ENCODE data around the gene PIP4K2B.

Gene PIP4K2B

DNA sequence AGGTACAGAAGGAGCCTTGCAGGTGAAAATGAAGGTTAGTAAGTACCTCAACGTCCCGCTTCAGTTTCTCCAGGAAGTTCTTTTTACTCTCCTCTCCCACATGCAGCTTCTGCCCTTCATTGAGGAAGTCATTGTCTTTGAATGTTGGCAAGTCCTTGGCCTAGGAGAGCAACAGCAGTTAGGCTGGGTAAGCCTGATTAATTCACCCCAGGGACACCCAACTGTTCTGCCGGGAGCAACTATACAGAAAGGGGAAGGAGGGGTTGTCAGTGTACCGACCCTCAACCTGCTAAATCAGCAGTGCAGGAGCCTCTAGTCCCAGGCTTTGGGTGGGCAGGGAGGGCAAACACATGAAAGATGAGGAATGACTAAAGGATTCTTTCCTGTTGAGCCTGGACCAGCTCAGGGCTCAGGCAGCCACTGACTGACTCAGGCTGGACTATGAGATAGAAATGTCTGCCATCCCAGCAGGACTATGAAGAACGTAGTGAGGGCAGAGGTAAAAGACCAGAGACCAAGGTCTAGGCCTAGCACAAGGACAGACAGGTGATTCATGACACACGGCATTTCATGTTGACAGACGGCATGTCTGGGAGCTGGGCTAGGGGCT, 21.6 kb downstream of the PIP4K2B start:
- no peak for DNase-seq

DNA sequence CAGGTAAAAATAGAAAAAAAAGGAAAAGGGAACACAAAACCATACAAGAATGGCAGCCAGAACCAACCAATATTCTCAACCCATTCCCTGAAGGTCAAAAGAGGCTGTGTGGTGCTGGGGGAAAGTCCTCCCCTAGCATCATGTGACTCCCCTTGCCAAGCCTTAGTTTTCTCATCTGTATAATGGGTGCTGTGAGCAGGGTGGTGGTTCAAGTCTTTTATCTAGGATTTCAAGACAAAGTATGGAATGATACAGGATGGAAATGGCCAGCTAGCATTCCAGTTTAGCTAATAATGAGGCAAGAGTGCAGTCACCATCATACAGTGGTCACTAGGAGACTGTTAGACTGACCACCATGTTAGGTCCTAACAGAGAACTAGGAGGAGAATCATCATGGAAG, 26.1 kb downstream of the PIP4K2B start:
- no peak for DNase-seq

DNA sequence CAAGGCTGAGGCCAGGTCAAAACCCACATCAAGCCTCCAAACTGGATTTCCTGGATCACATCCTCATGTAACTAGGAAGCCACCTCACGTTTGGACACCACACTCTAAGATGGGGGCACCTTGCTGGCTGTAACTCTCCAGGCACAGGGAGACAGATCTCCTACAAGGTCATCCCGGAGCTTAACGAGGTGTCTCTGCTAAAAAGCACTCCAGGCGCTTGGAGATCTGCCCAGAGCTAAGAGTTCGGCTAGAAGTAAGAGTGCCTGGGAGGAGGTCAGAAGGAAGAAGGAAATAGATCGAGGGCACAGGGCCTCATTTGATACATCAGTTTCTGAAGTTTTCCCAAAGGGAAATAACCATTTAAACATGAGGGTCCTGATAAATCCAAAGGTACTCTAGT, 30.9 kb downstream of the PIP4K2B start:
- no peak for DNase-seq

DNA sequence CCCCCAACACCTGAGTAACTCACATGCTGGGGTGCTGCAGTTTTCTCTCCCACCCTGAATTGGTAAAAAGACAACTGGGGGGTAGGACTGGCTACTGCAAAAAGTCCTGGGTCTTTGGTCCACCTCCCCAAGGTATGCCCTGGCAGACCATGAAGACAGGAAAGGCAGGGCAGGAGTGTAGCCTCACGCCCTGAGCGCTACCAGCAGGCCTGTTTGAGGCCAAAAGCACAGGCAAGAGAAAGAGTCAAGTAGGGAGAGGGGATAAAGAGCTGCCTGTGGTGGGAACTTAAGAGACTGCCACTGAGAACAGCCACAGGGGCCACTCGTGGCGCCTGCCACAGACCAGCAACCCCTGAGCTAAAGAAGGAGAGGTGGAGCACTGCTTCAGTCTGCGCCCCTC, 33.0 kb downstream of the PIP4K2B start:
- no peak for DNase-seq

DNA sequence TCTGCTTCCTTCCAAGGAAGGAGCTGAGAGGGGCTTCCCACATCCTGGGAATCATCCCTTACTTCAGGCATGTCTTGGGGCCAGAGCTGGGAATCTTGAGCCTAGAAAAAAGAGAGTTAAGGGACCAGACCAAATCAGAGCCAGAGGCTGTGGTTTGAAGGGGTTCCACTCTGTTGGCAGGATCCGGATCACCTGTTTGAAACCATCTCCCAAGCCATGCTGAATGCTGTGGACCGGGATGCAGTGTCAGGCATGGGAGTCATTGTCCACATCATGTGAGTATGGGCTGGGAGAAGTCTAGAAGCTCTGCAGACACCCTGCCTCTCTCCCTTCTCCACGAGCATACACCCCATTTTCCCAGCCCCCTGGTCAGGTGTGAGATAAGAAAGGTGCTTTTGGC, 37.1 kb downstream of the PIP4K2B start:
- DNase-seq = no peak

DNA sequence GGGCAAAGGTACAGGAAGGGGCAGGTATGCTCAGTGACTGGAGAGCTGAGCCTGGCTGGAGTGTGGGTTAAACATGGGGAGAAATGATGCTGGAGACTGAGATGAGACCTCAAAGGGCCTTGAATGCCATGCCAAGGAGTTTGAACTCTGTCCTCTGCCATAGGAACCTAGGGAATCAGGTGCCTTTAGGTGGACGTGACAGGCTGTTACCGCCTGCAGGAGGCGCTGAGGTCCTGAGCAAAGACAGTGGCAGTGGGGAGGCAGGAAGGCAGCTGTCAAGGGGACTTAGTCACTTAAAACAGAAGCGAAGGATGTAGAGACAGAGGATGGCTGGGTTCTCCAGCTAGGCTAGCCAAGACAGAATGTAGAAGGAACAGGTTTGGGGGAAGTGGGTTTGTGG, 37.7 kb downstream of the PIP4K2B start:
- DNase-seq = no peak

DNA sequence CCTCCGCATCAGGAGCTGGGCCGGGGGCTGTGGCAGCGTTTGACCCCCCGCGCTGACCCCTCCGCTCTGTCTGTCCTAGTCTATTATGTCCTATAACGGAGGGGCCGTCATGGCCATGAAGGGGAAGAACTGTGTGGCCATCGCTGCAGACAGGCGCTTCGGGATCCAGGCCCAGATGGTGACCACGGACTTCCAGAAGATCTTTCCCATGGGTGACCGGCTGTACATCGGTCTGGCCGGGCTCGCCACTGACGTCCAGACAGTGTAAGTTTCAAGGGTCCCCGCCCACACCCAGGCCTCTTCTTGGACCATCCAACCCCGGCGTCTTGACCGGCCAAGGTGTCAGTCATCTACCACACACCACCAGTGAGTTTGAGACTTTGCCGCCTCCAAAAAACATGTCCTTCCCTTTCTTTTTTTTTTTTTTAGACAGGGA, 46.3 kb downstream of the PIP4K2B start:
- peak; percentile 44 for DNase-seq

DNA sequence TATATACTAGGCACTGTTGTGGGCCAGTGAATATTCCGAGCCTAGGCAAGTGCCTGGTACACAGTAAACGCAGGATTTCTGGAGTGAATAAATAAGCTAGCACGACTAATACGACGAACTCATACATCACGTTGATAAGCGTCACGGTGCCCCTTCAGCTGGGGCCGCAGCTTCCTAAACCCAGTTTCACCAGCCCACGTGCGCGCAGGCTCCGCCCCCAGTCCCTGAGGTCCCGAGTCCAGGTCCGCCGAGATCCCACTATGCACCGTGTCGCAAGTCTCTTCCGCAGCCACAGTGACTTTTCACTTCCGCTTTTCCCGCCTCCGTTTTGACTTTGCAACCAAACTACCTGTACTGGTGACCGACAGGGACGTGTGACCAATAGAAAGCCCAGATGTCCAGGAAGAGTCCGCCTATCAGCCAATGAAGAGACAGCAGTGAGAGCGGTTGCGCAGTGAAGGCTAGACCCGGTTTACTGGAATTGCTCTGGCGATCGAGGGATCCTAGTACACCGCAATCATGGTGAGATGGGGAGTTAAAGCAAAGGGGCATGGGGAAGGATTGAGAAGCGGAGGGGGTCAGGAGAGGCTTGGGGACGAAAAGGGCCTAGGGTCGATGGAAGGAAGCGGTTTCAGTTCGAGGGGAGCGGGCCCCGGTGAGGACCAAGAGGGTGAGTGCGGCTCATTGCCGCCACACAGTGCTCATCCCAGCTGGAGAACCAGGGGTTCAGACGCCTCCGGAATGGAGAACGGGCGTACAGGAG, 46.9 kb downstream of the PIP4K2B start, which contains the start of gene PSMB3:
TSS of gene PSMB3 (plus strand) at position 434 of the 763 bp plus-strand sequence. CDS start at position 520, 86 bp downstream.
- peak; percentile 99 for DNase-seq

DNA sequence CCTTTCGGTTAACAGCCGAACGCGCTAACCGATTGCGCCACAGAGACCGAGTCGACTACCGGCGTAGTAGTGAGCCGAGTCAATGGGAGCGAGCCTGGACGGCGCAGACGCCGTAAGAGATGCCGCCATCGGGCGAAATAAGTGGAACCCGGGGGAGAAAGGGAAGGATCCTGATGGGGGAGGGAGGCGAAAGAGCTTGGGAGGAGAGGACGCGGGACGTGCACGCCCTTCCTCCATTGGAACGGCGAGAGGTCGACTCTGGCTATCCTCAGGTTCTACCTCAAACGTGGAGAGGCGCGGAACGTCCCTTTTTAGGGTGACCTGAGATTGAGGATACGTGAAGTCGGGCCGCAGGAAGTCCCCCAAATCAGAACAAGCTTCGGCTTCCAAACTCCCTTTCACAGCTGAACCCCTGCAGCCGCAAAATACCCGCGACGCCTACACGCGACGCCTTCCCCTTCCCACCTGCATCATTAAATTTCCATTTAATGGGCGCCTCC, 47.5 kb downstream of the PIP4K2B start:
- peak; percentile 93 for DNase-seq

DNA sequence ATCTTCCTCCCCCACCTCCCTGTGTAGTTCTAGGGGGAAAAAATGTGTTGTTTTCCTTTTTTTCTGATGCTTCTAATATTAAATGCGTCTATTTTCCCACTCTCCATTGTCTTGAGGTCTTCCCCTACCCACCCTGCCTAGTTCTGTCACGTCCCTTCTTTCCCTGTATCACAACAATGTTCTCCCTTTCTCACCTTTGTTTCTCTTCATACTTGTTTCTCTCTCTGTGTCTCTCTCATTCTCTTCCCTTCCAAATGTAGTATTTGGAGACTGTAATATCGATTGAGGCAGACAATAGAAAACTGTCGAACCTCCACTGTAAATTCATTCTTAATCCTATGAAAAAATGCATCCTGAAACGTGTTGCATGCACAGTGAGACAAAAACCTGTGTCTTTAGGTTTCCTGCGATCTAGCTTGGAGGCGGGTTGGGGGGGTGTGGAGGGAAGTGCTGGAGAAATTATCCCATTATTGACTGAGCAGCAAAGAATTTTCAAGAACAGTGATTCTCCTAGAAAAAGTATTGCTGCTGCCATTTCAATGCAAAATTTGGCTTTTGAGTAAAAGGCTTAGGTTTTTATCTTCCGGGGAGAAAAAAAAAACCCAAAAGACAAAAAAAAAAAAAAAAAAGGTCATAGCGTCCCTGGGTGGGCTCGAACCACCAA, 48.1 kb downstream of the PIP4K2B start:
- DNase-seq = no peak

DNA sequence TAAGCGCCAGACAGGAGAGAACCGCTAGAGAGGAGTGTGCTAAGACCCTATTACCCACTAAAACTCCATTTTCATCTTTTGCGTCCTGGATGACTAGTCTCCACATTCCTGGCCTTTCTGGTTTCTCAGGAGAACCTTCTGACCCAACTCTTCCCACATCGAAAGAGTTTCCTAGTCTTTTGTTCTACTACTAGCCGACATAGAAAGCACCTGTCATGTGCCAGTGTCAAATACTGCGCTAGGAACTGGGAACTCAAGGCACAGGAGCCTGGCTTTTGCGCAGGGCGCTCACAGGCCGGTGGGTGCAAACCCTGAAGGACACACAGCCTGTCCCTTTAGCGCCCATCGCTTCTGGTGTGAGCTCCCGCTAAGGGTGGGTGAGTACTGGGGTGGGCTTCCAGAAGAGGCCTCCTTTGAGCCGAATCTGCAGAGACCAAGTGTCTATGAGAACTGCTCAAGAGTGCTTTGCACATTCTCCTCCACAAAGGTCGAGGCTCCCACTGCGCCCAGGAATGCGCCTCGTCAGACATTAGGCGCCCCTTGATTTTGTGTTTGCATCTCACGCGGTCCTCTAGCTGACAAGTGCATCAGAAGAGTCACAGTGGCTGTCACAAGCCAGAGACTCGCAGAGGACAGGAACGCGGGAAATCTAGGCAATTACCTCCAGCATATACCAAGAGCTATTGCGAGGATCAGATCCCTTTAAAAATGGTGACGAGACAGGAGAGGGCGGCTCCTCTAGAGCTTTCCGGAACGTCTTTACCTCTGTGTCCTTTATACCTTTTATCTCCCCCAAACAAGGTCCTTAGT, 48.8 kb downstream of the PIP4K2B start:
- DNase-seq = no peak

DNA sequence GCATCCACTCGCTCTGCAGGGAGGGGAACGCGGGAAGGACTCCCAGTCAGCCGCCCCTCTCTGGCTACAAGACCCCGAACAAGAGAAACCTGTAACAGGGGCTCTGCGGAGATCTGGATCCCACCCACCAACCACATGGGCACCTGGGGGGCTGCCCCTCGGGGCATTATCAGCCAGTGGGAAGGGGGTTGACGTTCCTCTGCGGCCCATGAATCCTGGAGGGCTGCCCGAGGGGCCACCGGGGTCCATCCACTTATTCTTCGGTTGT, 49.4 kb downstream of the PIP4K2B start:
- no peak for DNase-seq

DNA sequence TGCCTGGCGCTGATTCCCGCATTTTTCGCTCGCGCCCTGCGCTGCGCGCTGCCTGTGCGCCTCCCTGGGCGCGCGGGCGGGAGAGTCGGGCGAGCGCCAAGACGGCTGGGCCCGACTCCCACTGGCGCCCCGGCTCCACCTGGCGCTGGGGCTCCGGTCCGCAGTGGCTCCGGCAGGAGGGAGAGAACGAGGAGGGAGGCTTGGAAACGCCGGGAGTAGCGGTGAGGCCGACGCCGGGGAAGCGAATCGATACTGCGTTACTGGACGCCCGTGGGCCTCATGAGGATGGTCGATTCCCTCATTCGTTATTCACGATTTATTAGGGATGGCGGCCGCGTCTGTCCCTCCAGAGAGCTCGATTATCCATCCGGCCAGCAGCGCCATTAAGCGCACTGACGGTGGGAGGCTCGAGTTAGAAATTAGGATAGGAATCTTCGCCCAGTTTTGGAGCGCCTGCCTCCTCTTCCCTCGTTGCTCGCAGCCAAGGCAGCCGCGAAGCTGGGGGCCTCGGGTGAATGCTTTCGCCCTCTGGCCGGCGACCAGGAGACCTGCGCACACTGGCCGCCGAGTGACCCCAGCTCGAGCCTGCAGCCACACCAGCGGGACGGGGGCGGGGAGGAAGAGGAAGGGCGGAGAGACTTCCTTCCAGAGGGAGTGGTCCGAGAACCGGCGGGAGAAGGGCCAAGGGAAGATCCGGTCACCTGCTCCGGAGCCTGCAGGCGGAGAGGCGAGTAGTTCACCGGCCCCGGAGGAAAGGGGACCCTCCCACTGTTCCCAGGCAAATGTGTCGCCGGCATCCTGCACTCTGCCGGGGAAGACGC, 49.9 kb downstream of the PIP4K2B start:
- peak; percentile 93 for DNase-seq

DNA sequence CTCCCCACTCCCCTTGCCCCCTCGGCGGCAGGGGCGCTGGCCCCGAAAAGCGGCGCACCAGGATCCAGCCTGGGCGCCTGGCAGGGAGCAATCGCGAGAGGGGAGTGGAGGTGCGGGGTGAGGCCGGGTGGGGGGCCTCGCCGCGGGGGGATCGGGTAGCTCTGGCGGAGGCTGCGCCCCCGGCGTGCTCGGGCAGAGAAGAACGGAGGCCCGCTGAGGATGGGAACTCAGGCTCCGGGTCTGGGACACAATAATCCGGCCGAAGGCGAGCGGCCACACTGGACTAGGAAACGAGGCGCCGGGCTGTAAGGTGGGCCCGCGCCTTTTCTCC, 50.5 kb downstream of the PIP4K2B start:
- no peak for DNase-seq

DNA sequence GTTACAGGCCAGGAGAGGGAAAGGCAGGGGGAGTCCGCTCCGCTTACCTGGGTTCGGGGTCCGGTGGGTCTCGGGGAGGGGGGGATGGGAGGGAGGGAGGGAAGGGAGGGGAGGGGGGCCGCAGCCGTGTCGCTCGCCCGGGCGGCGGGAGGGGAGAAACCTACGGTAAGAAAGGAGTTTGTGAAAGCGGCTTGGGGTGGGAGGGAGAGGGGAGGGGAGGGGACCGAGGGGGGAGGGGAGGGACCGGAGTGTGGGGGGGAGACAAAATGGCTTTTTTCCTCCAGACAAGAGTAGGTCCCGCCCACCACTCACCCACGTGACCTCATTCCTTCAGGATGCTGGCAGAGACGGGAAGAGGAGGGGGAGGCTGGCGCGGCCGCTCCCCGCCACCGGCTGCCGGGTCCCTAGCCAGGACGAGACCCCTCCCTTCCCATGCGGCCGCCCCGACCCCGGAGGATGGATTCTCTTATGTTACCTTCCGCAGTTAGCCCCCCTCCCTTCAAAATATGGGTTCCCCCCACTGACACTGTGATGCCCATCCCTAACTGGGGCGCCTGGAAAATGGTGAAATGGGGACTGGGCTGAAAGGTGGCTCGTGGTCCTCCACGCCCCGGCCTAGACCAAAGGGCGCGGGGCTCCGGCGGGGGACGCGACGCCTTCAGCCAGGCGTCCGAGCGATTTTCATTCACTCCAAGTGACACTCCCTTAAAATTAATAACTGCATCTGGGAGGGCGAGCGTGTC, 51.0 kb downstream of the PIP4K2B start, which contains the start of gene PCGF2:
TSS of gene PCGF2 (minus strand) at position 188 of the 743 bp plus-strand sequence. CDS start 7,934 bp downstream, outside the sequence.
- peak; percentile 94 for DNase-seq

DNA sequence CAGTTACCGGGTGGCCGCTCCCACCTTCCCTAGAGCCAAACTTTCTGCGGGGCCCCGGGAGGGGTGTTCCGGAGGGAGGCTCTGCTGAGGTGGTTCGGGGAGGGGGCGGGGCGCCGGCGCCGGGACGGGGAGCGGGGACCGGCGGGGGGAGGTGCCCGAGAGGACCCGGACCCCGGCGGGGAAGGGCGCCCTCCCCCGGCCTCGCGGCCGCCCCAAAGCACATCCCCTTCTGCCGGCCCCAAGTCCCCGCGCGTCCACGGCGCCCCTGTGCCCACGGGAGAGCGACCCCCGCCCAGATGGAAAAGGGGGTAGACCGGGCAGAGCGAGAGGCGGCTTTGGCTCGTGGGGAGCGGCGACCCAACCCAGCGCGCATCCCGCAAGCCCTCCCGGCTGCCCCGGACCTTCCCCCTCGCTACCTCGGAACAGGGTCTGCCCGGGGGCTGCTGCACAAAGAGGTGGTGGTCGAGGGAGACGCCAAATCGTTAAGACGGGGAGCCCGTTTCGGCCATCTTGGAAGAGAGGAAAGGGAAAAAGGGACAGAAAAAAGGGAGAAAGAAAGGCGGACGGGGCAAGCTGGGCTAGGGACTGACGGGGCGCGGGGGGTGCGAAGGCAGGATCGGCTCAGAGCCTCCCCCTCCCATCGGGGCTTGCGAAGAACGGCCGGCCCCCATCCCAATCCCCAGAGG, 51.8 kb downstream of the PIP4K2B start:
- peak; percentile 77 for DNase-seq

DNA sequence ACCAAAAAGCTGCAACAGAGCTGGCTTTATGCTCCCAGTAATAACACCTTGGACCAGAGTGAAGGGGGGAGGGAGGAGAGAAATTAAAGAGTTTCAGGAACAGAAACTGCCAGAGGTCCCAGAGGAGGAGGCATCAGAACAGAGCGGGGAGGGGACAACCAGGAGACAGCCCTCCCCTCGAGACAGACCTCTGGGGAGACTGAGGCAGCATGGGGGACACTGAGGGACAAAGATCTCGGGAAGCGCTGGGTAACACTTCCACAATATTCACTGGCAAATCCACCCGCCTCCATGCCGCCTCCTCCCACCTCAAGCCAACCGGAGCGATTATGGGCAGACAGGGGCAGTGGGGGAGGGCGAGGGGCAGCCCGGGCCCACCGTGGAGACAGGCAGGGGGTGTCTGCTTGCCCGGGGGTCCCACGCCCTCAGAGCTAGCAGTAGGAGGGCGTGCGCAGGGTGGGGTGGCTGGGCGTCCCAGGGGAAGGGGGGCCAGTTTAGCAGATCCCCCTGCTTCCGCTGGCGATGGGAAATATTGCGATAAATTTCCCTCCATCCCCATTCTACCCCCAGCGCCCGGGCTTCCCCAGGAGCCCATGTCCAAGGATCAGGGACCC, 52.4 kb downstream of the PIP4K2B start:
- peak; percentile 47 for DNase-seq

DNA sequence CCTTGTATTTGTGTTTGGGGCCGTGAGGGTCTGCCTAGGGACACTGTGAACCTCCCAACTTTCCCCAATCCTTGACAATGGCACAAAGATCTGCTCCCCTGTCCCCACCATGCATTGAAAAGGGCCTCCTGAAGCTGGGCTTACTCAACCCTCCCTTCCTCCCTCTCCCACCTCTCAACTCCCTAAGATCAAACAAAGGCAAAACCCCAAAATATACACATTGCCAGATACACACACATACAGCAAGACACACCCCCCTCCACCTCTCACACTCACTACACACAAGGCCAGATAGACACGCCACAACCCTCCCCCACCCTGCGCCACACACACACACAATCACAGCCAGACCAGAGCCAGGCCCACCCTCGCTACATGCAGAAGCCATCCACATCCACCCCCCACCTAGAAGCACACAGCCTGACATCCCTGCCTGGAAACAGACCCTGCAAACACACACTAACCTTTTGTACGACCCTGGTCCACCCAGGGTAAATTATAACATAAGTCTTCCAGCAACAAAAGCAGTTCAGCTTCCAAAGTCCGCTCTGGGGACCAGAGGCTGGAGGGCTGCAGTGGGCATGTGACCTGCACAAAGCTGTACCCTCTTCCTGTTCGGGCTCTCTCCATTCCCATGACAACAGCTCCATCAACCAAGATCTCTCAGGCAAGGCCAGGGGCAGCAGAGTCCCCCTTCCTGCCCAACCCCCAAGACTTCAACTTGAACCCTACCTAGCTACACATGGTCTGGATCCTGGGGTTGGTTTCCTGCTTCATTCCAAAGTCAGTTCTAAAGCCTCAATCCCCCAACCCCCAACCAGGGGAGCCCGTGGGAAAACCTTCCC, 53.1 kb downstream of the PIP4K2B start:
- DNase-seq = peak; percentile 49

DNA sequence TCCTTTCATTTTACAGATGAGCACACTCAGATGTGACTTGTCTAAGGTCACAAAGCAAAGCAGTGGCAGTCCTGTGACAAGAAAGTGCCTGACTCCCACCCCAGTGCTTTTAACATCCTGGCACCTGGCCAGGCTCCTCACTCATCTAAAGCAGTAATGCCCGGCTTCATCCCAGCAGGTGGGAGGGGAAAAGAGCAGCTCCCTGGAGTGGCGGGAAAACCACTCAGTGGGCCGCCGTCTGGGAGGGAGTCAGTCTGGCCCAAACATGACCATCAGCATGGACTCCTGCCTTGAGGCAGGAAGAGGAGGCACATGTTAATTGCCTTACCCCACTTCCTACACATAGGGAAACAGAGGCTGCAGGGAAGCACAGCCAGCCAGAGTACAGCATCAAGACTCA, 53.8 kb downstream of the PIP4K2B start:
- DNase-seq = peak; percentile 43
